NCI-H2107 treated with DMSO at 0.1 percent for 48 hours (cell line): Measurements from ENCODE around the gene PDS5B.
A peak's percentile ranks its signal among the peaks of the same experiment; 100 is the strongest.
"Not testable (repeated sequence)": the region's sequence is repeated elsewhere in the genome, so short reads cannot be mapped to it uniquely, and the experiment has no call there.

Experiments
- DNase-seq: peaks from one replicate; lab custom pipeline; 2025; ENCODE audit not compliant: unreplicated experiment; lab: John Stamatoyannopoulos, UW

Gene PDS5B

GRCh38 chr13:32642858-32643257 is 56.6 kb downstream of the PDS5B start:
- DNase-seq: no peak

- DNase-seq: no peak
These were observed 59.6 kb downstream of the PDS5B start for GRCh38 chr13:32645854-32646253.

- DNase-seq: no peak
These were observed 61.7 kb downstream of the PDS5B start for GRCh38 chr13:32647926-32648325.

- peak; percentile 58 for DNase-seq
These were observed 64.6 kb downstream of the PDS5B start for GRCh38 chr13:32650705-32651311.

- no peak for DNase-seq
These were observed 71.1 kb downstream of the PDS5B start for GRCh38 chr13:32657309-32657708.

- no peak for DNase-seq
These were observed 73.5 kb downstream of the PDS5B start for GRCh38 chr13:32659736-32660135.

GRCh38 chr13:32660227-32660626 is 74.0 kb downstream of the PDS5B start:
- peak; percentile 6 for DNase-seq

GRCh38 chr13:32661685-32662084 is 75.4 kb downstream of the PDS5B start:
- no peak for DNase-seq

GRCh38 chr13:32663660-32664059 is 77.4 kb downstream of the PDS5B start:
- peak; percentile 70 for DNase-seq

- no peak for DNase-seq
These were observed 80.8 kb downstream of the PDS5B start for GRCh38 chr13:32666990-32667571.

- DNase-seq: peak; percentile 35
These were observed 82.9 kb downstream of the PDS5B start for GRCh38 chr13:32669030-32669646.

GRCh38 chr13:32674503-32674902 is 88.3 kb downstream of the PDS5B start:
- no peak for DNase-seq

GRCh38 chr13:32676242-32676641 is 90.0 kb downstream of the PDS5B start:
- no peak for DNase-seq

- DNase-seq: no peak
These were observed 95.9 kb downstream of the PDS5B start for GRCh38 chr13:32682130-32682529.

GRCh38 chr13:32682740-32683139 is 96.5 kb downstream of the PDS5B start:
- DNase-seq: no peak

GRCh38 chr13:32687275-32687674 is 101.0 kb downstream of the PDS5B start:
- DNase-seq: no peak

- DNase-seq: no peak
These were observed 109.5 kb downstream of the PDS5B start for GRCh38 chr13:32695602-32696250.

- DNase-seq: no peak
These were observed 121.2 kb downstream of the PDS5B start for GRCh38 chr13:32707471-32707870.

- DNase-seq: no peak
These were observed 127.1 kb downstream of the PDS5B start for GRCh38 chr13:32713397-32713796.

- not testable (repeated sequence) for DNase-seq
These were observed 129.9 kb downstream of the PDS5B start for GRCh38 chr13:32716201-32716600.

GRCh38 chr13:32720026-32720425 is 133.8 kb downstream of the PDS5B start:
- no peak for DNase-seq
